GM21423 (cell line): ENCODE measurements around the gene ANO1.

ENCODE experiments used
- ATAC-seq: cut with Tn5 transposase; IDR thresholded peaks from one replicate; pipeline ENCODE4 v1.9.1; 2021; ENCODE audit warnings: mild to moderate bottlenecking, moderate library complexity; ENCODE audit not compliant: unreplicated experiment

Gene ANO1

GRCh38 chr11:70111269-70112016, 33.3 kb downstream of the ANO1 start:
- ATAC-seq = no peak

- no peak for ATAC-seq
These were observed 33.9 kb downstream of the ANO1 start for GRCh38 chr11:70112017-70112434.

- no peak for ATAC-seq
These were observed 35.7 kb downstream of the ANO1 start for GRCh38 chr11:70113801-70114200.

GRCh38 chr11:70115778-70116177, 37.7 kb downstream of the ANO1 start:
- ATAC-seq = no peak

GRCh38 chr11:70116386-70117065, 38.4 kb downstream of the ANO1 start:
- no peak for ATAC-seq

GRCh38 chr11:70117567-70118145, 39.5 kb downstream of the ANO1 start:
- ATAC-seq = no peak

- ATAC-seq = no peak
These were observed 40.5 kb downstream of the ANO1 start for GRCh38 chr11:70118642-70119041.

- ATAC-seq = no peak
These were observed 41.4 kb downstream of the ANO1 start for GRCh38 chr11:70119502-70119901.

- ATAC-seq = no peak
These were observed 42.6 kb downstream of the ANO1 start for GRCh38 chr11:70120674-70121073.

- ATAC-seq = no peak
These were observed 44.5 kb downstream of the ANO1 start for GRCh38 chr11:70122490-70123198.

GRCh38 chr11:70123711-70124110, 45.6 kb downstream of the ANO1 start:
- no peak for ATAC-seq

GRCh38 chr11:70124321-70125000, 46.3 kb downstream of the ANO1 start:
- ATAC-seq = no peak

GRCh38 chr11:70126494-70126893, 48.4 kb downstream of the ANO1 start:
- ATAC-seq = no peak

- no peak for ATAC-seq
These were observed 49.7 kb downstream of the ANO1 start for GRCh38 chr11:70127653-70128434.

GRCh38 chr11:70128435-70128906, 50.4 kb downstream of the ANO1 start:
- ATAC-seq = no peak

GRCh38 chr11:70129051-70129592, 51.0 kb downstream of the ANO1 start:
- ATAC-seq = no peak

- ATAC-seq = no peak
These were observed 52.5 kb downstream of the ANO1 start for GRCh38 chr11:70130636-70131035.

GRCh38 chr11:70131606-70132190, 53.6 kb downstream of the ANO1 start:
- ATAC-seq = no peak

- ATAC-seq = no peak
These were observed 54.5 kb downstream of the ANO1 start for GRCh38 chr11:70132641-70133040.
